ENCODE results near the gene FOXRED1. TPM values are rescaled to one million over a fixed set of nuclear protein-coding genes. Genes with fewer than 3 reads are reported as not detected.

FOXRED1 gene
- total and polyA plus RNA-seq, 9 of the 15 experiments (the other 6 are each of a cell fraction or from before 2014, with no cell fraction given): 14.1 to 94.4 (median 53.1) TPM

DNA sequence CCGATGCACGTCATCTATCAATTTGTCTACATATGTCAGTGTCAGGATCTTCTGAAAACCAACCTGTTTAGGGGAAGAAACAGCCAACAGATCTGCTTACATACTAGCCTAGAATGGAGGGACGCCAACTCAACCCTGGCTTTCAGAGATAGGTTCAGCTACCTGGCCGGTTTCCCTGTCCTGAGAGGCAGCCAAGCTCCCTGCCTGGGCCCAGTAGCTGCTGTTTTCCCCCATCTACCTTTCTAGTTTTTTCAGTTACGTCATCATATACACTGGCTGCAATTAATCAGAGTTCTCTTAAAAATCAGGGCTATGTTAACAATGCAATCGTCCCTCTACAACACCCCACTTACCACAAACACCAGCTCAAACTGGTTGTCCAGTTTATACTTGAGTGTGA, 1.3 kb upstream of the FOXRED1 start (continued):
- TF ChIP-seq, protein P1, sequence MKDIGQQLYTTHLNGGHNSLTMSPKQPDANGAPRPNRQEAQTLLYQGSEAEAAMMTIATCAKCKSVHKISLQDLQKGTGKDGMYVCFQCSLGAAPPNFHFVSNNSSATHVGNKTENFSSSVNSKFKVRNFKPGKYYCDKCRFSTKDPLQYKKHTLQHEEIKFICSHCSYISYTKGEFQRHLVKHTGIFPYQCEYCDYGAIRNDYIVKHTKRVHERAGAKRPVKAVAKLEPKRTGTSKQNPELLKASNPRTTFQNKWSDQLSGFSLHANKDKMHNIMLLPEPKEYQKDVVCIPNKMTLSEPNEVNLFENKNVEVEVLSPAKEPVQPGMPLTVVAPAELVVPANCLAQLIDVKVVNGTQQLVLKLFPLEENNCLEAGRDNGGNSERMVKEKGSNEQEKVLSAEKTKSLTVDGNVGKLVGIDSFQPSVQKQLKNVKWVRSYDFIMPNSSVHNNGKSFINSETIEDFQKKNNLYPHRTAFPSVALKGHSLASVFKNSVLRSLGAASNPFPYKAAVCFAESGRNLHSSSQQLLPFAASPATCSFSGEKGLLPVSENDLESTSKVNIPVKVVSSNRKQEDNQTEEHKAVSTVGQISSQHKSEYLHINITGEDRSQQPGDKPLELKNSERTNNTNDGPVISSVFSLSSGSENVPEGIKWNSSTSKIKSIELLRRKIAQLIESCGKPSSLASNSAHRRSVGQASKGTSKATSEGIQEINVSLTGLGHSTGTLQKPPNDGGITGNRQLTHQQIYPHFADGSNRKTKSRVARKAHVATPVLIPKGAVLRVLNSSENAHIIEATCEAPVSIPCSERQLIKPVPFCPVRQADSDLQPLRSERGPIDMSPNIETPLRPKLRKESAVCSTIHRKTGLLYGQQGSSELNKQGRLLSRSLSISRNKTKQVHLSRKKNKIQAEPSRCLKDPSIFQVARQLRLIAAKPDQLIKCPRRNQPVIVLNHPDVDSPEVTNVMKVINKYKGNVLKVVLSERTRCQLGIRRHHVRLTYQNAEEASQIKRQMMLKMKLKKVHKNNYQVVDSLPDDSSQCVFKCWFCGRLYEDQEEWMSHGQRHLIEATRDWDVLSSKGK (CRISPR knock-in tag; IDR thresholded peaks at IDR 0.05): no peak
- TF ChIP-seq, protein P2, sequence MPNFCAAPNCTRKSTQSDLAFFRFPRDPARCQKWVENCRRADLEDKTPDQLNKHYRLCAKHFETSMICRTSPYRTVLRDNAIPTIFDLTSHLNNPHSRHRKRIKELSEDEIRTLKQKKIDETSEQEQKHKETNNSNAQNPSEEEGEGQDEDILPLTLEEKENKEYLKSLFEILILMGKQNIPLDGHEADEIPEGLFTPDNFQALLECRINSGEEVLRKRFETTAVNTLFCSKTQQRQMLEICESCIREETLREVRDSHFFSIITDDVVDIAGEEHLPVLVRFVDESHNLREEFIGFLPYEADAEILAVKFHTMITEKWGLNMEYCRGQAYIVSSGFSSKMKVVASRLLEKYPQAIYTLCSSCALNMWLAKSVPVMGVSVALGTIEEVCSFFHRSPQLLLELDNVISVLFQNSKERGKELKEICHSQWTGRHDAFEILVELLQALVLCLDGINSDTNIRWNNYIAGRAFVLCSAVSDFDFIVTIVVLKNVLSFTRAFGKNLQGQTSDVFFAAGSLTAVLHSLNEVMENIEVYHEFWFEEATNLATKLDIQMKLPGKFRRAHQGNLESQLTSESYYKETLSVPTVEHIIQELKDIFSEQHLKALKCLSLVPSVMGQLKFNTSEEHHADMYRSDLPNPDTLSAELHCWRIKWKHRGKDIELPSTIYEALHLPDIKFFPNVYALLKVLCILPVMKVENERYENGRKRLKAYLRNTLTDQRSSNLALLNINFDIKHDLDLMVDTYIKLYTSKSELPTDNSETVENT (CRISPR knock-in tag; IDR thresholded peaks at IDR 0.05): no peak
- TF ChIP-seq, protein P3, sequence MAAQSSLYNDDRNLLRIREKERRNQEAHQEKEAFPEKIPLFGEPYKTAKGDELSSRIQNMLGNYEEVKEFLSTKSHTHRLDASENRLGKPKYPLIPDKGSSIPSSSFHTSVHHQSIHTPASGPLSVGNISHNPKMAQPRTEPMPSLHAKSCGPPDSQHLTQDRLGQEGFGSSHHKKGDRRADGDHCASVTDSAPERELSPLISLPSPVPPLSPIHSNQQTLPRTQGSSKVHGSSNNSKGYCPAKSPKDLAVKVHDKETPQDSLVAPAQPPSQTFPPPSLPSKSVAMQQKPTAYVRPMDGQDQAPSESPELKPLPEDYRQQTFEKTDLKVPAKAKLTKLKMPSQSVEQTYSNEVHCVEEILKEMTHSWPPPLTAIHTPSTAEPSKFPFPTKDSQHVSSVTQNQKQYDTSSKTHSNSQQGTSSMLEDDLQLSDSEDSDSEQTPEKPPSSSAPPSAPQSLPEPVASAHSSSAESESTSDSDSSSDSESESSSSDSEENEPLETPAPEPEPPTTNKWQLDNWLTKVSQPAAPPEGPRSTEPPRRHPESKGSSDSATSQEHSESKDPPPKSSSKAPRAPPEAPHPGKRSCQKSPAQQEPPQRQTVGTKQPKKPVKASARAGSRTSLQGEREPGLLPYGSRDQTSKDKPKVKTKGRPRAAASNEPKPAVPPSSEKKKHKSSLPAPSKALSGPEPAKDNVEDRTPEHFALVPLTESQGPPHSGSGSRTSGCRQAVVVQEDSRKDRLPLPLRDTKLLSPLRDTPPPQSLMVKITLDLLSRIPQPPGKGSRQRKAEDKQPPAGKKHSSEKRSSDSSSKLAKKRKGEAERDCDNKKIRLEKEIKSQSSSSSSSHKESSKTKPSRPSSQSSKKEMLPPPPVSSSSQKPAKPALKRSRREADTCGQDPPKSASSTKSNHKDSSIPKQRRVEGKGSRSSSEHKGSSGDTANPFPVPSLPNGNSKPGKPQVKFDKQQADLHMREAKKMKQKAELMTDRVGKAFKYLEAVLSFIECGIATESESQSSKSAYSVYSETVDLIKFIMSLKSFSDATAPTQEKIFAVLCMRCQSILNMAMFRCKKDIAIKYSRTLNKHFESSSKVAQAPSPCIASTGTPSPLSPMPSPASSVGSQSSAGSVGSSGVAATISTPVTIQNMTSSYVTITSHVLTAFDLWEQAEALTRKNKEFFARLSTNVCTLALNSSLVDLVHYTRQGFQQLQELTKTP (IDR thresholded peaks at IDR 0.05; ENCODE audit: low read depth in 1 of 2, partially characterized antibody in 2 of 2): no peak
- TF ChIP-seq ZNF77 (CRISPR knock-in tag; IDR thresholded peaks at IDR 0.05): no peak
- TF ChIP-seq ZNF57 (CRISPR knock-in tag; IDR thresholded peaks at IDR 0.05): no peak
- peak; percentile 63; the same call in 1 of the 2 replicates for TF ChIP-seq ATF7 (IDR thresholded peaks at IDR 0.05)
- TF ChIP-seq ZNF551 (CRISPR knock-in tag; IDR thresholded peaks at IDR 0.05): no peak
- TF ChIP-seq PREB (CRISPR knock-in tag; IDR thresholded peaks at IDR 0.05): no peak
- no peak for TF ChIP-seq TBP (optimal IDR thresholded peaks at IDR 0.05; ENCODE audit: low read depth, low read length)
- TF ChIP-seq MCM2 (IDR thresholded peaks at IDR 0.05; ENCODE audit: low read depth): no peak

Measured in K562 (cell line).